Measurements from ENCODE around the gene TAF1D.

GRCh38 chr11:93737904-93738612 is 3.2 kb downstream of the TAF1D start:
- TF ChIP-seq, protein P1, sequence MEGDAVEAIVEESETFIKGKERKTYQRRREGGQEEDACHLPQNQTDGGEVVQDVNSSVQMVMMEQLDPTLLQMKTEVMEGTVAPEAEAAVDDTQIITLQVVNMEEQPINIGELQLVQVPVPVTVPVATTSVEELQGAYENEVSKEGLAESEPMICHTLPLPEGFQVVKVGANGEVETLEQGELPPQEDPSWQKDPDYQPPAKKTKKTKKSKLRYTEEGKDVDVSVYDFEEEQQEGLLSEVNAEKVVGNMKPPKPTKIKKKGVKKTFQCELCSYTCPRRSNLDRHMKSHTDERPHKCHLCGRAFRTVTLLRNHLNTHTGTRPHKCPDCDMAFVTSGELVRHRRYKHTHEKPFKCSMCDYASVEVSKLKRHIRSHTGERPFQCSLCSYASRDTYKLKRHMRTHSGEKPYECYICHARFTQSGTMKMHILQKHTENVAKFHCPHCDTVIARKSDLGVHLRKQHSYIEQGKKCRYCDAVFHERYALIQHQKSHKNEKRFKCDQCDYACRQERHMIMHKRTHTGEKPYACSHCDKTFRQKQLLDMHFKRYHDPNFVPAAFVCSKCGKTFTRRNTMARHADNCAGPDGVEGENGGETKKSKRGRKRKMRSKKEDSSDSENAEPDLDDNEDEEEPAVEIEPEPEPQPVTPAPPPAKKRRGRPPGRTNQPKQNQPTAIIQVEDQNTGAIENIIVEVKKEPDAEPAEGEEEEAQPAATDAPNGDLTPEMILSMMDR (IDR thresholded peaks at IDR 0.05; ENCODE audit: insufficient read depth, low read length), result no peak
- TF ChIP-seq POLR2AphosphoS5 (IDR thresholded peaks at IDR 0.05; ENCODE audit: low read depth) (no peak), REST (IDR thresholded peaks at IDR 0.05; ENCODE audit: insufficient replicate concordance, low read depth) (no peak)
